ENCODE data around the gene PCSK5. TPM values are rescaled to one million over a fixed set of nuclear protein-coding genes. Genes with fewer than 3 reads are reported as not detected.

Gene PCSK5
- total RNA-seq, 4 donors from 2014 or later: 22.0 to 37.4 (median 27.8) TPM

- no peak for DNase-seq (ENCODE audit: extremely low spot score)
- Histone ChIP-seq H3K9me3 (no peaks in the 10 kb centered on the region), H3K4me3 (no peak overlapping the region), H3K36me3 (no peaks in the 10 kb centered on the region), H3K27me3 (no peaks in the 10 kb centered on the region), H3K27ac (replicated peaks in 1 of 4) (no peak overlapping the region), H3K4me1 (peaks cover 0 to 6% (median 0%) of the 10 kb centered on the region in 4 donors)
- no peak for TF ChIP-seq EP300 (IDR thresholded peaks at IDR 0.05)
- intact Hi-C loops (cut with DNase I): no loop called here
- 80% methylated on average over 3 of the region's 3 CpGs for WGBS
These were observed 28.4 kb downstream of the PCSK5 start for GRCh38 chr9:75918909-75919308.

GRCh38 chr9:75921391-75922127, 31.1 kb downstream of the PCSK5 start:
- Histone ChIP-seq H3K9me3 (no peaks in the 10 kb centered on the region), H3K27me3 (no peaks in the 10 kb centered on the region), H3K36me3 (no peaks in the 10 kb centered on the region), H3K4me1 (no peaks in the 10 kb centered on the region), H3K4me3 (no peak overlapping the region), H3K27ac (replicated peaks in 1 of 4) (no peak overlapping the region)
- DNase-seq (ENCODE audit: extremely low spot score): no peak
- intact Hi-C loops (cut with DNase I): no loop called here
- TF ChIP-seq POLR2AphosphoS5 (IDR thresholded peaks at IDR 0.05) (no peak), EP300 (IDR thresholded peaks at IDR 0.05) (no peak), CTCF (IDR thresholded peaks at IDR 0.05) (no peak), POLR2A (IDR thresholded peaks at IDR 0.05; ENCODE audit: low read depth) (no peak)
- 77% methylated on average over 5 of the region's 5 CpGs for WGBS

- Histone ChIP-seq H3K9me3 (no peaks in the 10 kb centered on the region), H3K36me3 (no peaks in the 10 kb centered on the region), H3K4me1 (peaks cover 0 to 14% (median 10%) of the 10 kb centered on the region in 4 donors), H3K4me3 (no peak overlapping the region), H3K27ac (replicated peaks in 1 of 4) (no peak overlapping the region), H3K27me3 (no peaks in the 10 kb centered on the region)
- TF ChIP-seq POLR2AphosphoS5 (IDR thresholded peaks at IDR 0.05) (no peak), POLR2A (IDR thresholded peaks at IDR 0.05; ENCODE audit: low read depth) (no peak), CTCF (IDR thresholded peaks at IDR 0.05) (no peak), EP300 (IDR thresholded peaks at IDR 0.05) (no peak)
- WGBS: 73% methylated on average over 2 of the region's 2 CpGs
- intact Hi-C loops (cut with DNase I): no loop called here
- DNase-seq (ENCODE audit: extremely low spot score): no peak
These were observed 35.9 kb downstream of the PCSK5 start for GRCh38 chr9:75926385-75926784.

- H3K27me3 ChIP-seq: no peaks in the 10 kb centered on the region
- 73% methylated on average over 2 of the region's 2 CpGs for WGBS
- DNase-seq (ENCODE audit: extremely low spot score): no peak
These were observed 36.9 kb downstream of the PCSK5 start for GRCh38 chr9:75927356-75927755.

More at GRCh38 chr9:75927356-75927755, 36.9 kb downstream of the PCSK5 start:
- intact Hi-C loops (cut with DNase I): no loop called here
- peaks cover 0 to under 1% (median 0%) of the 10 kb centered on the region in 4 donors for H3K36me3 ChIP-seq
- peaks cover 0 to 18% (median 12%) of the 10 kb centered on the region in 4 donors for H3K4me1 ChIP-seq
- H3K4me3 ChIP-seq: no peak overlapping the region
- no peak overlapping the region for H3K27ac ChIP-seq (replicated peaks in 1 of 4)
- TF ChIP-seq CTCF (IDR thresholded peaks at IDR 0.05) (no peak), POLR2A (IDR thresholded peaks at IDR 0.05; ENCODE audit: low read depth) (no peak), POLR2AphosphoS5 (IDR thresholded peaks at IDR 0.05) (no peak), EP300 (IDR thresholded peaks at IDR 0.05) (no peak)
- H3K9me3 ChIP-seq: no peaks in the 10 kb centered on the region
